HG03097 (cell line): ENCODE results near the gene SWT1.
"Not testable (repeated sequence)": the region's sequence is repeated elsewhere in the genome, so short reads cannot be mapped to it uniquely, and the experiment has no call there.

ENCODE experiments used
- ATAC-seq: cut with Tn5 transposase; IDR thresholded peaks from one replicate; pipeline ENCODE4 v1.9.1; 2021; ENCODE audit not compliant: unreplicated experiment, low FRiP score

Gene SWT1

DNA sequence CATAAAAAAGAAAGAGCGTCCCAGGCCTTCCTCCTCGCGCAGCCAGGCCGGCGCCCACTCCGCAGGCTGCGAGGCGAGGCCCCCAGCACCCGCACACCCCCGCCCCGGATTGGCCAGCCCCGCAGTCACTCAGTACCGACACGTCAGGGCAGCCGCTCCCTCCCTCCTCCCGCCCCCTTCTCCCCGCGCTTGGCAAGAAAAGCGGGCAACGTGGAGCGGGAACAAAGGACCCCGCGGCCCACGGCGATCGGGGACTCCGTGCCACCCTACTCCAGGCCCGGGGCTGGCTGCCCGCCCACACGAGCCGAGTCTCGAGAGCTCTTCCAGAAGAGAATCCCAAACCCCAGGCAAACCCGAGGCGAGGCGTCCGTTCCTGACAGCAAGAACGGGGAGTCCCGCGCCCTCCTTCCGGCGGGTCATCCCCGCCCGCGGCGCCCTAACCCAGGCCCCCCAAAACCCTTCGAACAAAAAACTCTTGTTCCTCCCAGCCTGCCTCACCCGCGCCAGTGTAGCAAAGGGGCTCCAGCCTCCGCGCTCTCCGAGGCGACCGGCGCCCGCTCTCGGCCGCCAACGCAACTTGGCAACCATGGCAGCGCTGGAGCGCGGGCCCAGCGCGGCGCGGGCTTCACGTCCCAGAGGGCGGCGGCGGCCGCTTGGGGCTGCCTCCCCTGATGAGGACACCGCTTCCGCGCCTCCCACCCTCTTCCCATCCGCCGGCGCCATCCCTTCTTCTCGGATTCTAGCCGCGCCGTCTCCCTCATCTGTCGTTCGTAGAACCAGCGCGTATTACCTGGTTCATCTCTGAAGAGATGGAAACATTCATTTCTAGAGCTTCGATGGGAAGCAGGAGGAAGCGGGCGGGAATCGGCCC, 159.4 kb downstream of the SWT1 start:
- ATAC-seq, result peak; percentile 41

DNA sequence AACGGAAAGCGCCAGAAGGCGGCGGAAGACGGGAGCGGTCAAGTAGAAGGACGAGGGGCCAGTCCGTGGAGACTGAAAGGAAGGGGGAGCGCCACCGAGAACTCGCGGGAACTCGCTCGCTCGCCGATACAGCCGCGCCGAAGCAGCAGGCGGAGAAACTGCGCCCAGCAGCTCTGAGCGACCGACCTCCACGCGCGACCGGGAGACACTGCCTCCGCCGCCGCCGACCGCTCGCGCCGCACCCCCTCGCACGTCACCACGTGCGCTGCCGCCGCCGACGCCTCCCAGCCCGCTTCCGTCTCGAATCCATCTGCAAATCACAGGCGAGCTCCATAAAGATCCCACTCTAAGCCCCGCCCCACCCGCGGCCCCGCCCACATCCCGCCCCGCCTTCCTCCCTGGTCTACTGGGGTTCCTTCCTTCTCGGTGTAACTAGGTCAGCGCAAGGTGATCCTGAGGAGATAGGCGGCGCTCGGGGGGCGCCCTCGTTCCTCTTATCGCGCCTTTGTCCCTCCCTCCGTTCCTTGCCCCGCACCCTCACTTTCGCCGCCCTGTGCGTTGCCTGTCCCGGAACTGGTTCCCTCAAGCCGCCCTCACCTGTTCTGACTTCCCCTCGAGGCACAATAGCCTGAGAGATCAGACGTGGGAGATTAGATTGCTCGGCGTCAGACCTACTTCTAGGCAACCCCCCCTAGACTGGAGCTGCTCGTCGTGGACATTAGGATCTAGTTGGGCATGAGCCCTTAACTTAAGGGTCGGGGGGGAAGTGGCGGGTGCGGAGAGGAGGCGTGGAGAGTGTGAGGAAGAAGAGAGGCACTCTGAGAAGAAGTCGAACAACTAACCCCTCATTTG, 160.3 kb downstream of the SWT1 start, which contains the start of gene IVNS1ABP:
IVNS1ABP (minus strand) TSS at position 210 of the 852 bp plus-strand sequence. CDS start 7,750 bp downstream, outside the sequence.
- ATAC-seq, result peak; percentile 73

DNA sequence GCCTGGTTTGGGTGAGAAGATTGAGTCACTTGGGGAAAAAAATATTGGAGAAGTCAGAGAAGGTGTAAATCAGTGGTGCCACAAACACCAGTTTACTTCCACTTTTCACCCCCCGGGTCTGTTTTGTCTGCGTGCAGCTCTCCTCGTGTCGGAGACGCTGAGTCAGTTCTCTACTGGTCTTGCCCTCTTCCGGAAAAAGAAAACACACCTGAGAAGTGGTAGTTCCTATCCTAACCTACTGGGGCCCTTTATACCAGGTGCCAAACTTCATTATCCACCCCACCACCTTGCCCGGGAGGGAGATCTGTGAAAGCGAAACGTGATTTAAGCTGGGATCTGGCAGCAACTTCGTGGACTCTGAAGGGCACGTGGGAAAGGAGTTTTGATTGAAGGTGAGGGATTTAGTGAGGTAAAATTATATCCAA, 160.9 kb downstream of the SWT1 start:
- peak; percentile 39 for ATAC-seq

DNA sequence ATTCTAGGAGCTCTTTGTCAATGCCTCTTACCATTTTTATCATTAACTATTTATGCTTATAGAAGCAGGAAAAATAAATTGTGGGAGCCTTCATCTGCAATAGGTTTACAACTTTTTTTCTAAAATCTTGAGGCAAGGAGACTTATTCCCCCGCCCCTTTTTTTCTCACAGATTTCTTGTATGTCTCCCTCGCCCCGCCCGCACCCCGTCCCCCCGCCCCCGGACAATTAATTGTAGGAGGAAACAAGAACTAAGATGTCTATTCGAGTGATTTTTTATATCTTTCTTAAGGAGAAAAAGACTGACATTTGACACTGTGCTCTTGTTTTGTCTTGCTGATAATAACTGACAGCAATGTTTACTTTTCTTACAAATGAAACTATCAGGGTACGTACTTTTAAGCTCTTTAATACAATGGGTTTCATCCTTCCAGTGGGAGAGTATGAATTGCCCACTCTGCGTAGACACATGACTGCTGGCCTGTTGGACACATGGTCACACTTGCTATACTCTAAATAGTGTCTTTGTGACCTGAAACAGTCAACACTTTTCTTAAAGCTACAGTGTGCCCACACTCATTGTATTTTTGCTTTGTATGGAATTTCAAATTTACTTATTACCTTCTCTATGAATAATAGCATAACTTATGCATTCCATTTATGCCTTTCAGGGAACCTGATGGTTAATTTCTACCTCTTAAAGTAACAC, 161.6 kb downstream of the SWT1 start:
- ATAC-seq, result no peak

DNA sequence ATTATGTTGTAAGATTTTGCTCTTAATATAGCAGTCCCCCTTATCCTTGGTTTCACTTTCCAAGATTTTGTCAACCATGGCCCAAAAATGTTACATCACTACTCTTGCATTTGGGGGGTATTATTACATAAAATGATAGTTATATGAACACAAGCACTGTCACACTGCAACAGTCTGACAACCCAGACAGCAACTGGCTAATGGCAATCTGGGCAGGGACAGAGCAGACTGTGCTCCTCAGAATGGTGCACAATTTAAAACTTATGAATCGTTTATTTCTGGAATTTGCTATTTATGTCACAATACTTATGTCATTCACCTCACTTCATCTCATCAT, 162.1 kb downstream of the SWT1 start:
- no peak for ATAC-seq

DNA sequence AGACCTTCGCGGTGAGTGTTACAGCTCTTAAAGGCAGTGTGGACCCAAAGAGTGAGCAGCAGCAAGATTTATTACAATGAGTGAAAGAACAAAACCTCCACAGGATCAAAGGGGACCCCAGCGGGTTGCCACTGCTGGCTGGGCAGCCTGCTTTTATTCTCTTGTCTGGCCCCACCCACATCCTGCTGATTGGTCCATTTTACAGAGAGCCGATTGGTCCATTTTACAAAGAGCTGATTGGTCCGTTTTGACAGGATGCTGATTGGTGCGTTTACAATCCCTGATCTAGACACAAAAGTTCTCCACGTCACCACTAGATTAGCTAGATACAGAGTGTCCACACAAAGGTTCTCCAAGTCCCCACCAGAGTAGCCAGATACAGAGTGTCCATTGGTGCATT, 164.1 kb downstream of the SWT1 start:
- ATAC-seq, result not testable (repeated sequence)

DNA sequence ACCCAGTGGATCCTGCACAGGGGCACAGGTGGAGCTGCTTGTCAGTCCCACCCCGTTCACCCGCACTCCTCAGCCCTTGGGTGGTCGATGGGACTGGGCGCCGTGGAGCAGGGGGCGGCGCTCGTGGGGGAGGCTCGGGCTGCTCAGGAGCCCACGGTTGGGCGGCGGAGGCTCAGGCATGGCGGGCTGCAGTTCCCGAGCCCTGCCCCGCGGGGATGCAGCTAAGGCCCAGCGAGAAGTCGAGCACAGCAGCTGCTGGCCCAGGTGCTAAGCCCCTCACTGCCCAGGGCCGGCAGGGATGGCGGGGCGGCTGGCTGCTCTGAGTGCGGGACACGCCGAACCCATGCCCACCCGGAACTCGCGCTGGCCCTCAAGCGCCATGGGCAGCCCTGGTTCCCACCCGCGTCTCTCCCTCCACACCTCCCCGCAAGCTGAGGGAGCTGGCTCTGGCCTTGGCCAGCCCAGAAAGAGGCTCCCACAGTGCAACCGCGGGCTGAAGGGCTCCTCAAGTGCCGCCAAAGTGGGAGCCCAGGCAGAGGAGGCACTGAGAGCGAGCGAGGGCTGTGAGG, 164.8 kb downstream of the SWT1 start:
- not testable (repeated sequence) for ATAC-seq

DNA sequence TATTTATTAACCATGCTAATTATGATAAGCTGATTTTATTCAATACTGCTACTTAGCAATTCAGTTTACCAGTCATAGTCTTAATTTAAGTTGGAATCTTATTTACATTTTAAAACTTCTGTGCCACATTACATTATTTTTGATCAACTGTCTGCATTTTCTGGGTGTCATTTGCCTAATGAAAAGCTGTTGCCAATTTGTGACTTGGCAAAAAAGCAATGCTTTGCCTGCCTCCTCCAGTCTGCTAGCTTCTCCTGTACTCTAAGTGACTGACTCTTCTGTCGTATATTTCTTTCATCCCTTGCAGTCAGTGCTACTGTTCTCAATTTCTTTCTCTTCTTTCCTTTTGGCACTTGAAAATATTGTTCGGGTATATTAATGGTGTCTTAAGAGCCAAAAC, 165.7 kb downstream of the SWT1 start:
- ATAC-seq, result no peak

DNA sequence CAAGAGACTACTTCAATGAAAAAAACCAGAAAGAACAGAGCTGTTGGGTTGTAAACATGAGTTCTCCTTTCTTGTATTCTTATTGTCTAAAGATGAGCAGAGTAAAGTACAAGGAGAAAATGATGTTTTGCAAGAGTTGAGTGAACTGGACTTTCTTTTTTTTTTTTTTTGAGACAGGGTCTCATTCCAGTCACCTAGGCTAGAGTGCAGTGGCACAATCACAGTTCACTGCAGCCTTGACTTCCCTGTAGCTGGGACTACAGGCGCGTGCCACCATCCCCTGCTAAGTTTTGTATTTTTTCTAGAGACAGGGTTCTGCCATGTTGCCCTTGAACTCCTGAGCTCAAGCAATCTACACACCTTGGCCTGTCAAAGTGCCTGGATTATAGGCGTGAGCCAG, 167.2 kb downstream of the SWT1 start:
- no peak for ATAC-seq

DNA sequence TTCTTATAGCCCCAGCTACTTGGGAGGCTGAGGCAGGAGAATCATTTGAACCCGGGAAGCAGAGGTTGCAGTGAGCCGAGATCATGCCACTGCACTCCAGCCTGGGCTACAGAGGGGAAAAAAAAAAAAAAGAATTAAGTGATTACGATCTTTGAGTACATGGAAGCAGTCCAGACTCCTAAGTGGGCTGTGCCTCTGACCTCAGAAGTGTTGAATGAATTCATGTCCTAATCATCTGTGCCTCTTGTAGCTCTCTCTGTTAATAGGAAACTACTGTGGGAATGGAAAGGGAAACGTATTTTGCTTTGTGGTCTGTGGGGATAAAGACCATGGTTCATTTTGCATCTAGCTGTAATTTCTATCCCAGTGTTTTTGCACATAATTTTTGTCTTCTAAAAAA, 168.4 kb downstream of the SWT1 start:
- ATAC-seq, result no peak

DNA sequence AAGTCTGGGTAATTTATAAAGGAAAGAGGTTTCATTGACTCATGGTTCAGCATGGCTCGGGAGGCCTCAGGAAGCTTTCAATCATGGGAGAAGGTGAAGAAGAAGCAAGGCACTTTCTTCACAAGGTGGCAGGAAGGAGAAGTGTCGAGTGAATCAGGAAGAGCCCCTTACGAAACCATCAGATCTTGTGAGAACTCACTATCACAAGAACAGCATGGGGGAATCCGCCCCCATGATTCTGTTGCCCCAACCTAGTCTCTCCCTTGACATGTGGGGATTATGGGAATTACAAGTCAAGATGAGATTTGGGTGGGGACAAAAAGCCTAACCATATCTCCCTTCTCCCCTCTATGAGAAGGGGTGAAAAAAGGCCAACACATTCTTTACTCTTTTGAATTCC, 171.3 kb downstream of the SWT1 start:
- ATAC-seq, result no peak

DNA sequence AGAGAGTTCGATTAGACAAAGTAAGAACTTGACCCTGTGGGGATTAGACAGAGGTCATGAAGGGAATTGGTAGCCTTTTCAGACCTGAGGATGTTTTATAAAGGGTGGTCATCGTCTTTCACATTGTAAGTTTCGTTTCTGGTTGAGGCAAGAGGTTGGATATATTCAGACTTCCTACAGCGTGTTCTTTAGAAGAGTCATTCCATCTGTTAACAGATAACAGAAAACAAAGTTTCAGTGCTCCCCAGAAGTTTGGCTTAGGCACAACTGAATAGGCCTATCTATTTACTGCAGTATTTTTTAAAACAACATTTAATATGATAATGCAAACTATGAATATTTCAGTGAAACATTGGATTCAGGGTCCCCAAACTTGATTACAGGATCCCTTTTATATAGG, 177.2 kb downstream of the SWT1 start:
- ATAC-seq, result no peak

DNA sequence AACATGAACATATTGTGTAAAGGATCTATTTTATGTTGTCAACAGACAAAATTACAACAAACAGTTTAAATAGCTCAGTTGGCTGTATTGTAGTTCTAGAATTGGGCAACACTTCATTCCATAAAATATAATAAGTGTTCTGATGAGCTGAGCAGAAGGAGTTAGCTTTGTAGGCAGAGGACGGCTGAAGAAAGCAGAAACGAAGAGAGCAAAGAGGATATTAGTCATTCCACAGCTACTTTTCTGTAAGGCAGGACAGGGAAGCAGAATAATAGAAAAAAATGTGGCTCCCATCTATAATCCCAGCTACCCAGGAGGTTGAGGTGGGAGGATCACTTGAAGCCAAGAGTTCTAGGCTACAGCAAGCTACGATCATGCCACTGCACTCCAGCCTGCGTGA, 180.3 kb downstream of the SWT1 start:
- no peak for ATAC-seq

DNA sequence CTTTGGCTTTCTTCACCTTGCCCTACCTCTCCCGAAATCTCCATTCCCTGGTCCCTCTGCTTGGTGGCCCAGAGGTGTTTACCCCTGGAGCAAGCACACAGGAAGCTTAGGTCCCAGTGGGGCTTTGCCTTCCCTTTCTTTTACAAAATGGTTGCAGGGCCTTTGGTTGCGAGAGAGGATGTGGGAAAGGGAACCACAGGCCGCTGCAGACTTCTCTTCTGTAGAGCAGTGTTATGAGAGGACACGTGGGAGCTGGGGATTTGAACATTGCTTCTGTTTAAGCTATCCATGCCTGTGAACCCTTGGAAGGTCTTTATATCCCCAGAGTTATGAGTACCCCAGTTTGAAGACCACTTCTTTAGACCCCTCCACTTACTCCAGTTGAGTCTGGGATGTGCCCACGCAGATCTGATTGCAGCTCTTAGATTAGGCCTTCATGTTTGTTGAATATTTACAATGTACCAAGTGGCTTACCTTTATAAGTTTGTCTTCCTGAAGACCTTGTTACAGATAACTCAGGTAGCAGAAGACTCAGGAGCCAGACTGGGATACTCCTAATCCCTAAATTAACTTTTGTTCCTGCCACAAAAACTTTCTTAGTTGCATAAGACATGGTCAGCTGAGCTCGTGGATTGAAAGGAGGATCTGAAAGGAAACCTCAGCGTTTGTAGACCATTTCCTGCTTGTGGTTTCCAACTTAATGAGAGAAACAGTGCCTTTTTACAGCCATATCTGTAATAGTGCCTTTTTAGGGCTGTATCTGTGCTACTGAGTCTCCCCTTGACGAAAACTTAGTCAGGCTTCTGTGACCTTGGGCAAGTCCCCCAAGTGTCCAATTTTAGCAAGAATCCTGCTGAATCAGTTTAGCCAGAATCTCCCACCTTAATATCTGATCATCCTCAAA, 182.0 kb downstream of the SWT1 start:
- peak; percentile 89 for ATAC-seq

DNA sequence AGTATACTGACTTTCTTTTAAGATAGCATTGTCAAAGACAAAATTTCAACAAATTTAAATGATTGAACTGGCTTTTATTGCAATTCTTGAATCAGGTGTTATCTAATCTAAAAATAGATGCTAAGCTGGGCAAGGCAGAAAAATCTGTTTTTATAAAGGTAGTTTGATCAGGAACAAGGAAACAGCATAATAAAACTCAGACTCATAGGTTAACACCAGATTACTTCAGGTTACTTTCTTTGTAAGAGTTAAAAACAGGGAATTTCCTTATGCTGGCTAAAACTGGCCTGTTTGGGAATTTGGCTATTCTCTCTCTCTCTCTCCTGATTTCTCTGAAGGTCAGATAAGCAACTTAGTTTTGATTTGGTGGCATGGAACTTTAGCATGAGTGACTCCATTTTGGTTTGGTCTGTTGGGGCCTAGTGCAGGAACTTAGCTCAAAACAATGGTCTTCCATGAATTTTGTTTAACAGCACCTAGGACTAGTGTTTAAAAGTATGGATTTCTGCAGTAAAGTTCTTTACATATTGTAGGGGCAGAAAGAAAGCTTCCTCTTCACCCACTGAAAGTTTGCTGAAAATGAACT, 184.3 kb downstream of the SWT1 start:
- ATAC-seq, result no peak
